ENCODE data around the gene CD109.

DNA sequence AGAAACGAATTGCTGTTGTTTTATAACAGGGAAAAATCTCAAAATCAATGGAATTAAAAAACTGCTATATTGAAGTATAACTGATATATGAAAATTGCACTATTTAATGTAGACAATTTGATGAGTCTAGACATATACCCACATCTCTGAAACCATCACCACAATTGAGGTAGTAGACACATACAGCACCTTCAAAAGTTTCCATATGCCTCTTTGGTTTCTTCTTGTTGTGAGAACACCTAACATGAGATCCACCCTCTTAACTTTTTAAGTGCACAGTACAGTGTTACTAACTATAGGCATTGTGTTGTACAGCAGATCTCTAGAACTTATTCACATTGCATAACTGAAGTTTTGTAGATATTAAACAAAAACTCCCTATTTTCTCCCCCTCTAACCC lies 28.2 kb upstream of the CD109 start:
- TF ChIP-seq, protein P1, sequence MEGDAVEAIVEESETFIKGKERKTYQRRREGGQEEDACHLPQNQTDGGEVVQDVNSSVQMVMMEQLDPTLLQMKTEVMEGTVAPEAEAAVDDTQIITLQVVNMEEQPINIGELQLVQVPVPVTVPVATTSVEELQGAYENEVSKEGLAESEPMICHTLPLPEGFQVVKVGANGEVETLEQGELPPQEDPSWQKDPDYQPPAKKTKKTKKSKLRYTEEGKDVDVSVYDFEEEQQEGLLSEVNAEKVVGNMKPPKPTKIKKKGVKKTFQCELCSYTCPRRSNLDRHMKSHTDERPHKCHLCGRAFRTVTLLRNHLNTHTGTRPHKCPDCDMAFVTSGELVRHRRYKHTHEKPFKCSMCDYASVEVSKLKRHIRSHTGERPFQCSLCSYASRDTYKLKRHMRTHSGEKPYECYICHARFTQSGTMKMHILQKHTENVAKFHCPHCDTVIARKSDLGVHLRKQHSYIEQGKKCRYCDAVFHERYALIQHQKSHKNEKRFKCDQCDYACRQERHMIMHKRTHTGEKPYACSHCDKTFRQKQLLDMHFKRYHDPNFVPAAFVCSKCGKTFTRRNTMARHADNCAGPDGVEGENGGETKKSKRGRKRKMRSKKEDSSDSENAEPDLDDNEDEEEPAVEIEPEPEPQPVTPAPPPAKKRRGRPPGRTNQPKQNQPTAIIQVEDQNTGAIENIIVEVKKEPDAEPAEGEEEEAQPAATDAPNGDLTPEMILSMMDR (IDR thresholded peaks at IDR 0.05), result no peak
- TF ChIP-seq POLR2A (IDR thresholded peaks at IDR 0.05), result no peak
